GM12891 (cell line): ENCODE results near the gene GUCY1B1.

ENCODE experiments used
- POLR2A ChIP-seq: IDR thresholded peaks from 2 replicates; pipeline ENCODE4 v1.6.1; 2011; ENCODE audit warnings: low read depth, low read length, control low read depth
- SPI1 ChIP-seq: IDR thresholded peaks from 2 replicates; pipeline ENCODE4 v1.6.1; 2011; ENCODE audit warnings: low read depth, low read length, control low read depth

DNA sequence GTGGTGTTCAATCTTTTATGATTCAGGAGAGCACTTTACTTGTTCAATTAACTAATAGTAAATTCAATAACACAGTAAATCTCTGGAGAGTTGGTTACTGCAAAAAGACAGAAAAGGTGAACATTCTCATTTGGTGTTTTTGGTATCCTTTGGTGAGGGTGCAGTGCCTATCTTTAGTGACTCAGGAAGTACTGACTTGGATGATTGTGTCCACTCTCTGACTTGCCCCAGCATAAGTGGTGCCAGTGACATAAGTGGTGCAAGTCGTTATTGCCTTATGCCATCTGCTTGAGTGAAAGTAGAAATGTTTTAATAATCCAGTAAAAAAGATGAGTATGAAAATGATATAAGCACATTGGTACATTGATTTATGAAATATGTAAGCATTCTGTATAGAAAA, 27.0 kb downstream of the GUCY1B1 start:
- TF ChIP-seq POLR2A: no peak
- TF ChIP-seq SPI1: no peak
